Measurements from ENCODE around the gene EIPR1.
"Not testable (repeated sequence)": the region's sequence is repeated elsewhere in the genome, so short reads cannot be mapped to it uniquely, and the experiment has no call there.

The EIPR1 gene

DNA sequence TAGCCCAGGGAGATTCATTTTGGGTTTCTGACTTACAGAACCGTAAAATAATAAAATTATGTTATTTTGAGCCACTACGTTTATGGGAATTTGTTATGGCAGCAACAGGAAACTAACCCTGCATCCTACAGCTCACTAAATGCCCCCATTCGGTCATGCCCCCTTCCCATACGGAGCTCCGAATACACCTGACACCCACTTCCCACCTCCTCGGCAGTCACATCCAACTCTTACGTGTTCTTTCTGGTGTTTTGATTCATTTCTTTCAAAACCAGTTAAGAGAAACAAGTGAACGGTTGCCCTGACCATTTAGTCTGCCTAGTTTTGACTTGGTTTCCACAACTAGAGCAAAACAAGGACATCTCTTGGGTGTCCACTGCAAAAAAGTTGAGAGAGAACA is 19.7 kb downstream of the EIPR1 start:
- no peak for DNase-seq (ENCODE audit: low read depth in 3 of 3)

GRCh38 chr2:3357446-3357845 is 20.2 kb downstream of the EIPR1 start:
- DNase-seq (ENCODE audit: low read depth in 3 of 3) = not testable (repeated sequence)

- no peak for DNase-seq (ENCODE audit: low read depth in 3 of 3)
Observed at GRCh38 chr2:3356799-3357198, 20.8 kb downstream of the EIPR1 start.

- DNase-seq (ENCODE audit: low read depth in 3 of 3) = no peak
Observed at GRCh38 chr2:3355951-3356569, 21.6 kb downstream of the EIPR1 start.

DNA sequence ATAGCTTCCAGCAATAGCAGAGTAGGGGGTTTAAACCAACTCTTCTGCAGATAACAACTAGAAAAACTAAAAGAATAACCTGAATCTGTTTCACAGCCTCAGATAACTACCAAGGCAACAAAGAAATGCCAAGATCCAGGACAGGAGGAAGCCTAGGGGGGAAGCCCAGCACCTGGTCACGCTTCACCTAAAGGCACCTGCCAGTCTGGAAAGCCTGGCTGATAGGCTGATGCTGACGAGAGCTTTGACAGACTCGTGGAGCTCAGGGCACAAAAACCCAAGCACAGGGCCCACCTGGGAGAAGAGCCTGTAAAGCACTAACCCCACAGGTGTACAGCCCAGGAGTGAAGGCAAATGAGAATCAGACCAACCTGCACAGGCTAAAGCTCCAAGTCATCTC is 22.6 kb downstream of the EIPR1 start:
- no peak for DNase-seq (ENCODE audit: low read depth in 3 of 3)

DNA sequence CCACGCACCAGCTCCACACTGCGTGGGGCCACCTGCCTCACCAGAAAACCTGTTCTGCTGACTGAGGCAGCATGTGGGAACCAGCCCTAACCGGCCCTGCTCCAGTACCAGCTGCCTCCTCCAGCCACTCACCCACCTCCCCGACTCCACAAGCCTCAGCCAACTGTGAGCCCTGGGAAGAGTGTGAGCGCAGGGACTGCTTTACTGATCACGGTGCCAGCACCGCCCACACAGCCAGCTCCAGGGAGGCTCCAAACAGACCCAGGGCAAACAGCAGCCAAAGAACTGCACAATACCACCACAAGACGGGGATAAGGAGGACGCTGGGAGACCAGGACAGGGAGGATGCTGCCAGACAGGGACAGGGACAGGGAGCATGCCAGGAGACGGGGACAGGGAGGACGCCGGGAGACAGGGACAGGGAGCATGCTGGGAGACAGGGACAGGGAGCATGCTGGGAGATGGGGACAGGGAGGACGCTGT is 28.4 kb downstream of the EIPR1 start:
- no peak for DNase-seq (ENCODE audit: low read depth in 3 of 3)

- no peak for DNase-seq (ENCODE audit: low read depth in 3 of 3)
Observed at GRCh38 chr2:3348767-3349166, 28.9 kb downstream of the EIPR1 start.

DNA sequence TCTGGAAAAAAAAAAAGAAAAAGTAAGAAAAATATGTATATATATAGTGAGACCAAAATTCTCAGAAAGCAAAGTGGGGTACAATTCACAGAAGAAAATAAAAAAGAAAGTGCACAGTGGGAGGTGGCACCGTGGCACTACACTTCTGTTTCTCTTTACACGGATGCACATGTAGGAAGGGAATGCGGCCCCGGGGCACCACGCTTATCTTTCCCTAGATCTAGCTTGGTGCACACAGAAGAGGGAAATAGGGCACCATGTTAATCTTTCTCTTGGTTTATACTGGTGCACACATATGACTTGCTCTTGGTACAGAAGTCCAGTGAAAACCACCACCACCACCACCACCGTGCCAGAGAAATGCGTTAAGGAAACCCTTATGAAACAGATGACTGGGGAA is 32.0 kb downstream of the EIPR1 start:
- DNase-seq (ENCODE audit: low read depth in 3 of 3) = no peak

GRCh38 chr2:3344897-3345296 is 32.7 kb downstream of the EIPR1 start:
- no peak for DNase-seq (ENCODE audit: low read depth in 3 of 3)

- DNase-seq (ENCODE audit: low read depth in 3 of 3) = no peak
Observed at GRCh38 chr2:3343012-3343411, 34.6 kb downstream of the EIPR1 start.

- DNase-seq (ENCODE audit: low read depth in 3 of 3) = no peak
Observed at GRCh38 chr2:3342324-3342723, 35.3 kb downstream of the EIPR1 start.

GRCh38 chr2:3341336-3341735 is 36.3 kb downstream of the EIPR1 start:
- DNase-seq (ENCODE audit: low read depth in 3 of 3) = peak in 1 of 3 experiments; percentile 4

DNA sequence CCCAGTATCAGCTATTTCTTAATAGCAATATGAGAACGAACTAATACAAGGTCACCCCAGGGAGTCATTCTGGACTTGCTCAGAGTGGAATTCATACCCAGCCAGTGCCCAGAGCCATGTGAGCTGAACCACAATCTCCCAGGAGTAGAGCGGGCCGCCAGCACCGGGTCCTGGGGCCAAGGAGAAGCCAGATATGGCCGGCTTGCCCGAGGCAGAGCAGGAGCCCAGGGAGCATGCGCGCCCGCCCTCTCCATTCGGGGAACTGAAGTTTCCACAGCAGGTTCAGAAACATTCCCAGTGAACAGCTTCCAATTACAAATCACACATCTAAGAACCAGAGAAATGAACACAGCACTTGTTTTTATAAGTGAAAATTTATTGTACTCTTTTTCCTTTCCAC is 37.5 kb downstream of the EIPR1 start:
- no peak for DNase-seq (ENCODE audit: low read depth in 3 of 3)

DNA sequence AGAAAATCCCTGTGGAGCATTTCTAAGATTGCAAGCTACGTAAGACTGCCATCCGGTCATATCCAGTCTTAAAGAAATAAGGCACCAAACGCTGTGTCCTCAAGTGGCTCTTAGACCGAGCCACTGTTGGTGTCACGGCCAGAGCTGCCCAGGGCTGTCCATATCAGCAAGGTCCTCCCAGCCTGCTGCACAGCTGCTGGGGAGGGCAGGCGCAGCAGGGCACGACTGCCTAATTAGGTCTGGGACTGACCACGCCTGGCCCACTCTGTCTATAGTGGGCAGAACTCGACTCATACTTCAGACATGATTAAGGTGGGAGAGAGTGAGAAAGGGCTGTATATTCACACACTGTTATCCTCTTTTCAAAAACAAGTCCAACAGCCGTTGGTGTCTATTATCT is 39.3 kb downstream of the EIPR1 start:
- no peak for DNase-seq (ENCODE audit: low read depth in 3 of 3)

GRCh38 chr2:3336844-3337243 is 40.8 kb downstream of the EIPR1 start:
- DNase-seq (ENCODE audit: low read depth in 3 of 3) = no peak

DNA sequence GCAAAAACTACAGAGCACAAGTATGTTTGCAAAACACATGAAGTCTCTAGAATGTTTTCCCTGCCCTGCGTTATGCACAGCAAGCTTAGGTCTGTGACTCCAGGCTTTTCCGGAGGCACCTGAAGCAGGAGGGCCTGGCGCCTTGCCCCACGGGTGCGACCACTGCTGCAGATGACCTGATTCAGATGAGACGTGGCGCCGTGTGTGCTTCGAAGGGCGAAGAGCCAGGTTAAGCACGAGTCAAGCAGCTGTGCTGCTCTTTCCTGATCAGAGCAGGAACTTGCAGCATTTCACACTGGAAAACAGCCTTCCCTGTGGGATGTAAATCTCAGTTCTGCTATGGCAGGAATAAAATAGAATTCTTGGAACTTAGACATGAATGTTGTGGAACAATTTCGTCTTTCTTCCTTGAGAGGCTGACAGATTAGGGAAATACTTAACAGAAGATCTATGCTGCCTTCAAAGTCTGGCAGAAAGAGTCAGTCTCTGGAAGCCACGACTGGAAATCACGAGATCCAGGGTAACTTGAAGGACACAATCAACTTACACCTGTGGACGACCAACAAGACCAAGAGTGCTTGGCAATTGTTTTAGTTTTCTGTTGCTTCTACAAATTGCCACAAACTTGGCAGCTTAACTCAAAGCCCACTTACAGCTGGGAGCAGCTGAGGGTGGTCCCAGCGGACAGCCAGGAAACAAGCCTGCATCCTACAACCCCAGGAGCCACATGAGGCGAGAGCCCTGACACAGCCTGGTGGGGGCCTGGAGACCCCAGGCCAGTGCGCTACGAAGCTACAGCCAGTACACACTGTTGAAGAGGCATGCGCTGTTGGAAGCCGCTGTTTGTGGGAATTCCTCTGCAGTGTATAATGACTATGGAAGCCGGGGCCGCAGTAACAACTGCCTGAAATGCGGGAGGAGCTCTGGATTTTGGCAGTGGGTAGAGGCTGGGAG is 42.9 kb downstream of the EIPR1 start:
- no peak for DNase-seq (ENCODE audit: low read depth in 3 of 3)

GRCh38 chr2:3332133-3332532 is 45.5 kb downstream of the EIPR1 start:
- DNase-seq (ENCODE audit: low read depth in 3 of 3) = no peak

- no peak for DNase-seq (ENCODE audit: low read depth in 3 of 3)
Observed at GRCh38 chr2:3329491-3329890, 48.1 kb downstream of the EIPR1 start.

- DNase-seq (ENCODE audit: low read depth in 3 of 3) = no peak
Observed at GRCh38 chr2:3326871-3327270, 50.7 kb downstream of the EIPR1 start.

GRCh38 chr2:3326182-3326537 is 51.5 kb downstream of the EIPR1 start:
- DNase-seq (ENCODE audit: low read depth in 3 of 3) = no peak

DNA sequence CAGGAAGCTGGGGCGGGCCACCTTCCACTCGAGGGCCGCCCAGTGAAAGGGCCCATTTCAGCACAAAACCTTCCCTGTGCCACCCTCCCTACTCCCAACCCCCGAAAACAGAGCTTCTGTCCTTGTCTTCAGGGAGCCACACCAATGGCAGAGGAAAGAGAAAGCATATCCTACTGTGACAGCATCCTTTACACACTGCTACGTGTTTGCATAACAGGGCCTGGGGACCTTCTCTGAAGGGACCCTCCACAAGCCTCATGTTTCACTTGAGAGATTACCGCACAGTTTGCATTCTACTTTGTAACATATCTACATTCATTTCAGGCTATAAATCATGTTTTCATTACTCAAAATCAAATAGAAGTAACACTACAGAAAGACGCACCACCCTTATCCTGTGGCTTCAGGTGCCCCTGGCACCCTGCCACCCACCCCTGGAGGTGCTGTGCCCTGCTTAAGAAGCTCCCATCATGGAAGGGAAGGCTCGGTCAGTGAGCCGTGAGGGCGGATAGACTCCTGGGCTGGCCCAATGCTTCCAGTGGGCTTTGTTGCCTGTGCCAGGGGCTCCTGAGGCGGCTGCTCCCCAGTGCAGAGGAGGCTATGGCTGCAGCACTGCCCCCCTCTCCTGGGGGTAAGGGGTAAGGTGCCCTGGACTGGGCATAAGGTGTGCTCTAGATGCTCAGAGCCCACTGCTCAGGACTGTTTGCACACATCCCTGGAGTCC is 52.0 kb downstream of the EIPR1 start:
- no peak for DNase-seq (ENCODE audit: low read depth in 3 of 3)
